BE2C (cell line): Measurements from ENCODE around the gene STX10.
A peak's percentile ranks its signal among the peaks of the same experiment; 100 is the strongest.

Source experiments
- DNase-seq: peaks from one replicate; pipeline ENCODE4 v3.0.0-alpha.2; 2020
- H3K27me3 ChIP-seq: fragments of 250-450 bp; sonication (Bioruptor Pico); 2 replicates; pipeline ENCODE4 v1.5.1; 2020; ENCODE audit warnings: mild to moderate bottlenecking
- H3K36me3 ChIP-seq: fragments of 250-450 bp; sonication (Bioruptor Pico); 2 replicates; pipeline ENCODE4 v1.5.1; 2020; ENCODE audit warnings: mild to moderate bottlenecking
- H3K4me1 ChIP-seq: fragments of 250-450 bp; sonication (Bioruptor Pico); 2 replicates; pipeline ENCODE4 v1.5.1; 2020
- H3K4me3 ChIP-seq: 2 replicates; pipeline ENCODE4 v1.5.1; 2011; ENCODE audit warnings: low read depth, low read length
- H3K9me3 ChIP-seq: fragments of 250-450 bp; sonication (Bioruptor Pico); 2 replicates; pipeline ENCODE4 v1.5.1; 2020
- CTCF ChIP-seq: IDR thresholded peaks from 2 replicates; pipeline ENCODE4 v1.5.1; 2012; ENCODE audit warnings: mild to moderate bottlenecking, low read depth, low read length

STX10 gene

GRCh38 chr19:13120817-13121216 lies 29.4 kb downstream of the STX10 start:
- no peaks in the 10 kb centered on the region for H3K9me3 ChIP-seq
- DNase-seq, result no peak
- no peak overlapping the region for H3K4me3 ChIP-seq
- TF ChIP-seq CTCF, result no peak
- H3K4me1 ChIP-seq, result no peaks in the 10 kb centered on the region
- H3K27me3 ChIP-seq, result no peaks in the 10 kb centered on the region
- H3K36me3 ChIP-seq, result peaks cover 19% of the 10 kb centered on the region

GRCh38 chr19:13120031-13120430 lies 30.1 kb downstream of the STX10 start:
- peaks cover 18% of the 10 kb centered on the region for H3K36me3 ChIP-seq
- no peak for DNase-seq
- peaks cover 5% of the 10 kb centered on the region for H3K4me1 ChIP-seq
- no peak for TF ChIP-seq CTCF
- H3K4me3 ChIP-seq, result no peak overlapping the region; the same call in 1 of the 2 replicates
- no peaks in the 10 kb centered on the region for H3K27me3 ChIP-seq
- no peaks in the 10 kb centered on the region for H3K9me3 ChIP-seq

- H3K9me3 ChIP-seq, result no peaks in the 10 kb centered on the region
- peak overlapping the region; percentile 87 for H3K4me3 ChIP-seq
- H3K27me3 ChIP-seq, result no peaks in the 10 kb centered on the region
- TF ChIP-seq CTCF, result no peak
- H3K36me3 ChIP-seq, result peaks cover 22% of the 10 kb centered on the region
- H3K4me1 ChIP-seq, result peaks cover 5% of the 10 kb centered on the region
- no peak for DNase-seq
Measured at GRCh38 chr19:13119627-13120026, 30.5 kb downstream of the STX10 start.

GRCh38 chr19:13118424-13119193 lies 31.6 kb downstream of the STX10 start:
- H3K27me3 ChIP-seq, result no peaks in the 10 kb centered on the region
- peaks cover 28% of the 10 kb centered on the region for H3K36me3 ChIP-seq
- DNase-seq, result peak; percentile 59
- TF ChIP-seq CTCF, result no peak
- no peaks in the 10 kb centered on the region for H3K9me3 ChIP-seq
- H3K4me1 ChIP-seq, result peaks cover 5% of the 10 kb centered on the region
- peak overlapping the region; percentile 87 for H3K4me3 ChIP-seq

GRCh38 chr19:13117772-13118423 lies 32.3 kb downstream of the STX10 start, which contains the start of gene NACC1:
Gene NACC1 (plus strand): TSS chr19:13118264. CDS start chr19:13135208, 16,944 bp downstream.
- Histone ChIP-seq H3K9me3 (no peaks in the 10 kb centered on the region), H3K36me3 (peaks cover 32% of the 10 kb centered on the region), H3K27me3 (no peaks in the 10 kb centered on the region), H3K4me3 (peak within 1 kb of the TSS; percentile 97), H3K4me1 (peaks cover 5% of the 10 kb centered on the region)
- TF ChIP-seq CTCF, result no peak
- DNase-seq, result peak; percentile 94
